ENCODE results near the gene RNF135.
"Not testable (repeated sequence)": the region's sequence is repeated elsewhere in the genome, so short reads cannot be mapped to it uniquely, and the experiment has no call there.

Gene RNF135

GRCh38 chr17:30930495-30930894 is 40.3 kb upstream of the RNF135 start:
- no peak for TF ChIP-seq SPI1 (IDR thresholded peaks at IDR 0.05; ENCODE audit: low read depth, low read length)
- TF ChIP-seq POU2F2 (IDR thresholded peaks at IDR 0.05; ENCODE audit: low read depth, low read length), result no peak
- TF ChIP-seq POLR2AphosphoS5 (IDR thresholded peaks at IDR 0.05; ENCODE audit: low read depth, low read length), result no peak
- TF ChIP-seq PAX5 (IDR thresholded peaks at IDR 0.05; ENCODE audit: insufficient read depth, low read length, severe bottlenecking), result no peak
- no peak for TF ChIP-seq TAF1 (IDR thresholded peaks at IDR 0.05; ENCODE audit: low read depth, low read length)
- no peak for TF ChIP-seq POLR2A (IDR thresholded peaks at IDR 0.05; ENCODE audit: low read depth, low read length)
- FAIRE-seq, result no peak

GRCh38 chr17:30931582-30931981 is 39.3 kb upstream of the RNF135 start:
- not testable (repeated sequence) for FAIRE-seq; DNase-seq (ENCODE audit: insufficient read length, low spot score)

More at GRCh38 chr17:30930495-30930894, 40.3 kb upstream of the RNF135 start:
- no peak for DNase-seq (ENCODE audit: insufficient read length, low spot score)

GRCh38 chr17:30933966-30934365 is 36.9 kb upstream of the RNF135 start:
- TF ChIP-seq SPI1 (IDR thresholded peaks at IDR 0.05; ENCODE audit: low read depth, low read length) (no peak), PAX5 (IDR thresholded peaks at IDR 0.05; ENCODE audit: insufficient read depth, low read length, severe bottlenecking) (no peak), POLR2AphosphoS5 (IDR thresholded peaks at IDR 0.05; ENCODE audit: low read depth, low read length) (no peak), POLR2A (IDR thresholded peaks at IDR 0.05; ENCODE audit: low read depth, low read length) (no peak), TAF1 (IDR thresholded peaks at IDR 0.05; ENCODE audit: low read depth, low read length) (no peak), POU2F2 (IDR thresholded peaks at IDR 0.05; ENCODE audit: low read depth, low read length) (no peak)
- FAIRE-seq, result no peak
- no peak for DNase-seq (ENCODE audit: insufficient read length, low spot score)

- FAIRE-seq (no peak), DNase-seq (ENCODE audit: insufficient read length, low spot score) (no peak)
- TF ChIP-seq TAF1 (IDR thresholded peaks at IDR 0.05; ENCODE audit: low read depth, low read length), result no peak
- TF ChIP-seq SPI1 (IDR thresholded peaks at IDR 0.05; ENCODE audit: low read depth, low read length), result no peak
- TF ChIP-seq POLR2A (IDR thresholded peaks at IDR 0.05; ENCODE audit: low read depth, low read length), result no peak
- TF ChIP-seq PAX5 (IDR thresholded peaks at IDR 0.05; ENCODE audit: insufficient read depth, low read length, severe bottlenecking), result no peak
- no peak for TF ChIP-seq POU2F2 (IDR thresholded peaks at IDR 0.05; ENCODE audit: low read depth, low read length)
These were observed 31.7 kb upstream of the RNF135 start for GRCh38 chr17:30939051-30939689.

GRCh38 chr17:30942308-30943079 is 28.3 kb upstream of the RNF135 start:
- no peak for TF ChIP-seq SPI1 (IDR thresholded peaks at IDR 0.05; ENCODE audit: low read depth, low read length)
- FAIRE-seq (no peak), DNase-seq (ENCODE audit: insufficient read length, low spot score) (no peak)

GRCh38 chr17:30947796-30948195 is 23.0 kb upstream of the RNF135 start:
- no peak for TF ChIP-seq POLR2A (IDR thresholded peaks at IDR 0.05; ENCODE audit: low read depth, low read length)
- no peak for TF ChIP-seq TAF1 (IDR thresholded peaks at IDR 0.05; ENCODE audit: low read depth, low read length)
- TF ChIP-seq POLR2AphosphoS5 (IDR thresholded peaks at IDR 0.05; ENCODE audit: low read depth, low read length), result no peak
- TF ChIP-seq SPI1 (IDR thresholded peaks at IDR 0.05; ENCODE audit: low read depth, low read length), result no peak
- no peak for TF ChIP-seq PAX5 (IDR thresholded peaks at IDR 0.05; ENCODE audit: insufficient read depth, low read length, severe bottlenecking)
- TF ChIP-seq POU2F2 (IDR thresholded peaks at IDR 0.05; ENCODE audit: low read depth, low read length), result no peak
- no peak for FAIRE-seq

GRCh38 chr17:30950189-30950588 is 20.6 kb upstream of the RNF135 start:
- DNase-seq (ENCODE audit: insufficient read length, low spot score) (no peak), FAIRE-seq (no peak)
- TF ChIP-seq POU2F2 (IDR thresholded peaks at IDR 0.05; ENCODE audit: low read depth, low read length) (no peak), PAX5 (IDR thresholded peaks at IDR 0.05; ENCODE audit: insufficient read depth, low read length, severe bottlenecking) (no peak)

More at GRCh38 chr17:30947796-30948195, 23.0 kb upstream of the RNF135 start:
- no peak for DNase-seq (ENCODE audit: insufficient read length, low spot score)

- DNase-seq (ENCODE audit: insufficient read length, low spot score) (no peak), FAIRE-seq (peak; percentile 48)
- TF ChIP-seq POLR2AphosphoS5 (IDR thresholded peaks at IDR 0.05; ENCODE audit: low read depth, low read length) (no peak), POU2F2 (IDR thresholded peaks at IDR 0.05; ENCODE audit: low read depth, low read length) (no peak), POLR2A (IDR thresholded peaks at IDR 0.05; ENCODE audit: low read depth, low read length) (no peak), PAX5 (IDR thresholded peaks at IDR 0.05; ENCODE audit: insufficient read depth, low read length, severe bottlenecking) (no peak), SPI1 (IDR thresholded peaks at IDR 0.05; ENCODE audit: low read depth, low read length) (no peak), TAF1 (IDR thresholded peaks at IDR 0.05; ENCODE audit: low read depth, low read length) (no peak)
These were observed 20.0 kb upstream of the RNF135 start for GRCh38 chr17:30950669-30951399.

GRCh38 chr17:30952638-30953393 is 18.0 kb upstream of the RNF135 start:
- peak; percentile 64 for FAIRE-seq
- TF ChIP-seq SPI1 (IDR thresholded peaks at IDR 0.05; ENCODE audit: low read depth, low read length) (no peak), TAF1 (IDR thresholded peaks at IDR 0.05; ENCODE audit: low read depth, low read length) (no peak), POU2F2 (IDR thresholded peaks at IDR 0.05; ENCODE audit: low read depth, low read length) (no peak)
- DNase-seq (ENCODE audit: insufficient read length, low spot score), result no peak

All from GM12891 (cell line).